PFSK-1 (cell line): Measurements from ENCODE around the gene DLX3.

Experiments used
- POLR2AphosphoS5 ChIP-seq: IDR thresholded peaks from 2 replicates; pipeline ENCODE4 v1.6.1; 2012; ENCODE audit warnings: low read depth, mild to moderate bottlenecking, control low read depth, low read length, moderate library complexity
- REST ChIP-seq, 2 experiments: IDR thresholded peaks; 2 replicates each; pipeline versions ENCODE4 v1.6.1 to v1.8.0; 2011 to 2012; ENCODE audit warnings: low read depth in 2 of 2, low read length in 2 of 2, control low read depth in 1 of 2, inconsistent platforms in 1 of 2, mild to moderate bottlenecking in 1 of 2, moderate library complexity in 1 of 2; ENCODE audit not compliant: insufficient read depth in 1 of 2
- SIN3A ChIP-seq: IDR thresholded peaks from 2 replicates; pipeline ENCODE4 v1.6.1; 2012; ENCODE audit warnings: mild to moderate bottlenecking, low read length, moderate library complexity, borderline replicate concordance; ENCODE audit not compliant: insufficient read depth
- TAF1 ChIP-seq: IDR thresholded peaks from 2 replicates; pipeline ENCODE4 v1.6.1; 2012; ENCODE audit warnings: low read length, control low read depth, borderline replicate concordance; ENCODE audit not compliant: insufficient read depth

GRCh38 chr17:49971199-49971847, 23.7 kb downstream of the DLX3 start:
- TF ChIP-seq POLR2AphosphoS5, result no peak
- no peak for TF ChIP-seq TAF1
- no peak for TF ChIP-seq REST (IDR thresholded peaks at IDR 0.05; ENCODE audit: insufficient read depth in 1 of 2, low read depth in 2 of 2, low read length in 2 of 2)
- no peak for TF ChIP-seq SIN3A
